Left lung (tissue), 10 donors: ENCODE measurements around the gene SMARCA4. TPM values are rescaled to one million over a fixed set of nuclear protein-coding genes. Genes with fewer than 3 reads are reported as not detected.
"Not testable (repeated sequence)": the region's sequence is repeated elsewhere in the genome, so short reads cannot be mapped to it uniquely, and the experiment has no call there.

ENCODE experiments used
- ATAC-seq: fragments of 200-7000 bp; cut with Tn5 transposase; one replicate; pipeline ENCODE4 v1.9.1; 2020; ENCODE audit warnings: moderate library complexity
- DNase-seq, 4 donors: peaks; one replicate each; pipeline ENCODE4 v3.0.0-alpha.2; 2013 to 2020
- H3K27ac ChIP-seq, 2 donors: fragments of 200-600 bp; sonication (generic) in 1 of 2; one replicate each; pipeline versions ENCODE4 v1.5.0 to v1.8.0; 2020 to 2021
- H3K27me3 ChIP-seq, 2 donors: fragments of 200-600 bp; sonication (generic) in 1 of 2; one replicate each; pipeline versions ENCODE4 v1.5.0 to v1.8.0; 2020 to 2021
- H3K36me3 ChIP-seq, 2 donors: fragments of 200-600 bp; sonication (generic) in 1 of 2; one replicate each; pipeline versions ENCODE4 v1.5.0 to v1.8.0; 2020 to 2021
- H3K4me1 ChIP-seq, 2 donors: fragments of 200-600 bp; one replicate each; pipeline ENCODE4 v1.8.0; 2021
- H3K4me3 ChIP-seq, 2 donors: fragments of 200-600 bp; sonication (generic) in 1 of 2; one replicate each; pipeline versions ENCODE4 v1.5.0 to v1.8.0; 2020 to 2021; ENCODE audit warnings: mild to moderate bottlenecking in 1 of 2
- H3K9me3 ChIP-seq, 2 donors: fragments of 200-600 bp; sonication (generic) in 1 of 2; one replicate each; pipeline versions ENCODE4 v1.5.0 to v1.8.0; 2020 to 2021
- intact Hi-C, 2 donors: fragments of 100-400 bp; cut with DNase I; formaldehyde crosslinking; loops; one replicate each; pipeline versions ENCODE4 v1.11.2 to v1.14.2; 2022
- polyA plus RNA-seq, 6 donors: library from polyadenylated mRNA; unstranded; fragments of 120-200 nt; gene quantifications; one replicate each; pipeline ENCODE4 v1.2.1, GENCODE V29; 2013; ENCODE audit not compliant: insufficient read length in 6 of 6
- total RNA-seq, 2 donors: library from RNA; stranded (reverse); fragmentation: NEBNext Ultra II Directional; extraction: Animal tissue kit (Norgen Biotek cat#: 25700); gene quantifications; one replicate each; pipeline ENCODE4 v1.2.1, GENCODE V29; 2021
- TF ChIP-seq, protein P1 (sequence below), 2 donors: fragments of 200-600 bp; sonication (generic) in 1 of 2; IDR thresholded peaks; one replicate each; pipeline versions ENCODE4 v1.5.0 to v1.8.0; 2021; ENCODE audit warnings: antibody characterized with exemption in 2 of 2
- donor health status: DM: no; HTN: yes; CAD: no.
- donor health status: DM: no; HTN: no; CAD: no.

SMARCA4 gene
- total and polyA plus RNA-seq, 8 donors: 98.3 to 168 (median 151) TPM

DNA sequence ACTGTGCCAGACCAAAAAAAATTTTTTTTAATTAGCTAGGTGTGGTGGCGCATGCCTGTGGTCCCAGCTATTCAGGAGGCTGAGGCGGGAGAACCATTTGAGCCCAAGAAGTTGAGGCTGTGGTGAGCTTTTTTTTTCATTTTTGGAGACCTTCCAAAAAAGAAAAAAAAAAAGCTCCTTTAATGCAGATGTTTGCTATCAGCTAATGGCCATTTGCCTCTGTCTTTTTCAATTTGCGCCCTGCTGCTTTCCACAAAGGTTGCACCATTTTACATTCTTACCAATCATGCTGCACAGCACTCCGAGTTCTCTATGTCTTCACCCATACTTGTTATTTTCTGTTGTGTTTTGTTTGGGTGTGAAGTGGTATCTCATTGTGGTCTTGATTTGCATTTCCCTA lies 15.6 kb upstream of the SMARCA4 start:
- H3K27ac ChIP-seq: no peak overlapping the region
- intact Hi-C loops: no loop called here
- H3K9me3 ChIP-seq: no peaks in the 10 kb centered on the region
- ATAC-seq (no peak), DNase-seq (no peak)
- no peaks in the 10 kb centered on the region for H3K27me3 ChIP-seq
- H3K4me3 ChIP-seq: no peak overlapping the region
- H3K36me3 ChIP-seq: no peaks in the 10 kb centered on the region
- TF ChIP-seq, protein P1, sequence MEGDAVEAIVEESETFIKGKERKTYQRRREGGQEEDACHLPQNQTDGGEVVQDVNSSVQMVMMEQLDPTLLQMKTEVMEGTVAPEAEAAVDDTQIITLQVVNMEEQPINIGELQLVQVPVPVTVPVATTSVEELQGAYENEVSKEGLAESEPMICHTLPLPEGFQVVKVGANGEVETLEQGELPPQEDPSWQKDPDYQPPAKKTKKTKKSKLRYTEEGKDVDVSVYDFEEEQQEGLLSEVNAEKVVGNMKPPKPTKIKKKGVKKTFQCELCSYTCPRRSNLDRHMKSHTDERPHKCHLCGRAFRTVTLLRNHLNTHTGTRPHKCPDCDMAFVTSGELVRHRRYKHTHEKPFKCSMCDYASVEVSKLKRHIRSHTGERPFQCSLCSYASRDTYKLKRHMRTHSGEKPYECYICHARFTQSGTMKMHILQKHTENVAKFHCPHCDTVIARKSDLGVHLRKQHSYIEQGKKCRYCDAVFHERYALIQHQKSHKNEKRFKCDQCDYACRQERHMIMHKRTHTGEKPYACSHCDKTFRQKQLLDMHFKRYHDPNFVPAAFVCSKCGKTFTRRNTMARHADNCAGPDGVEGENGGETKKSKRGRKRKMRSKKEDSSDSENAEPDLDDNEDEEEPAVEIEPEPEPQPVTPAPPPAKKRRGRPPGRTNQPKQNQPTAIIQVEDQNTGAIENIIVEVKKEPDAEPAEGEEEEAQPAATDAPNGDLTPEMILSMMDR (IDR thresholded peaks at IDR 0.05): no peak
- peaks cover 0 to 14% of the 10 kb centered on the region in 2 donors for H3K4me1 ChIP-seq

DNA sequence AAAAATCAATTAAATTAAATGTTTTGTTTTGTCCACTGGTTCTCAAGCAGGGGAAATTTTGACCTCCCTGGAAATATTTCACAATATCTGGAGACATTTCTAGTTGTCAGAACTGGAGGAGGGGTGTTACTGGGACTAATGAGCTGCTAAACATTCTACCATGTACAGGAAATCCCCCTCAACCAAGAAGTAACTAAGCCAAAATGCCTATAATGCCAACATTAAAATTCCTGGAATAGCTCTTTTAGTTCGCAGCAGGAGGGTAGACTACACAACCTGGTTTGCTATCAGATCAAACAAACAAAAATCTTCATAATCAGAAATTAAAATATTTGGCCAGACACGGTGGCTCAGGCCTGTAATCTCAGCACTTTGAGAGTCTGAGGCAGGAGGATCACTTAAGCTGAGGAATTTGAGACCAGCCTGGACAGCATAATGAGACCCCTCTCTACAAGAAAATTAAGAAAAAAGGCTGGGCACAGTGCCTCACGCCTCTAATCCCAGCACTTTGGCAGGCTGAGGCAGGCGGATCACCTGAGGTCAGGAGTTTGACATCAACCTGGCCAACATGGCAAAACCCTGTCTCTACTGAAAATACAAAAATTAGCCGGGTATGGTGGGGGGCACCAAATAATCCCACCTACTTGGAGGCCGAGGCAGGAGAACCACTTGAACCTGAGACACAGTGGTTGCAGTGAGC lies 13.7 kb upstream of the SMARCA4 start:
- intact Hi-C loops: no loop called here
- Histone ChIP-seq H3K27ac (peak overlapping the region; percentile 11 to 39), H3K4me1 (peaks cover 0 to 4% of the 10 kb centered on the region in 2 donors), H3K36me3 (no peaks in the 10 kb centered on the region), H3K27me3 (no peaks in the 10 kb centered on the region), H3K4me3 (no peak overlapping the region), H3K9me3 (no peaks in the 10 kb centered on the region)
- TF ChIP-seq, protein P1 (IDR thresholded peaks at IDR 0.05): no peak
- ATAC-seq (peak; percentile 49), DNase-seq (peak in 2 of 4 donors; percentile 77 to 84)

DNA sequence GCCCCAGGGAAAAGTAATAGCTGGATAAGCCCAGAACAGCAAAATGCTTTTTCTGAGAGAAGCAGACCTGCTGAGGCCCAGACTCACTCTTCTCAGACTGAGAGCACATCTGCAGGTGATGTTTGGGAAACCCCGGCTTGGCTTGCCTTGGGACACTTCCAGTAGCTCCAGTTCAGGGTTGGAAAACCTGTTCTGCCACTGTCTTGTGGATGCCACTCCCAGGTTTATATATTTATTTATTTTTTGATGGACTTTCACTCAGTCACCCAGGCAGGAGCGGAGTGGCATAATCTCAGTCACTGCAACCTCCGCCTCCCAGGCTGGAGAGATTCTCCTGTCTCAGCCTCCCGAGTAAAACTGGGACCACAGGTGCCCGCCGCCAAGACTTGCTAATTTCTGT lies 8.0 kb upstream of the SMARCA4 start:
- H3K9me3 ChIP-seq: no peaks in the 10 kb centered on the region
- DNase-seq: no peak
- TF ChIP-seq, protein P1 (IDR thresholded peaks at IDR 0.05): no peak
- no peaks in the 10 kb centered on the region for H3K27me3 ChIP-seq
- intact Hi-C loops: no loop called here
- no peak overlapping the region for H3K4me3 ChIP-seq
- H3K4me1 ChIP-seq: no peaks in the 10 kb centered on the region
- peak; percentile 48 for ATAC-seq
- H3K27ac ChIP-seq: no peak overlapping the region
- H3K36me3 ChIP-seq: no peaks in the 10 kb centered on the region

DNA sequence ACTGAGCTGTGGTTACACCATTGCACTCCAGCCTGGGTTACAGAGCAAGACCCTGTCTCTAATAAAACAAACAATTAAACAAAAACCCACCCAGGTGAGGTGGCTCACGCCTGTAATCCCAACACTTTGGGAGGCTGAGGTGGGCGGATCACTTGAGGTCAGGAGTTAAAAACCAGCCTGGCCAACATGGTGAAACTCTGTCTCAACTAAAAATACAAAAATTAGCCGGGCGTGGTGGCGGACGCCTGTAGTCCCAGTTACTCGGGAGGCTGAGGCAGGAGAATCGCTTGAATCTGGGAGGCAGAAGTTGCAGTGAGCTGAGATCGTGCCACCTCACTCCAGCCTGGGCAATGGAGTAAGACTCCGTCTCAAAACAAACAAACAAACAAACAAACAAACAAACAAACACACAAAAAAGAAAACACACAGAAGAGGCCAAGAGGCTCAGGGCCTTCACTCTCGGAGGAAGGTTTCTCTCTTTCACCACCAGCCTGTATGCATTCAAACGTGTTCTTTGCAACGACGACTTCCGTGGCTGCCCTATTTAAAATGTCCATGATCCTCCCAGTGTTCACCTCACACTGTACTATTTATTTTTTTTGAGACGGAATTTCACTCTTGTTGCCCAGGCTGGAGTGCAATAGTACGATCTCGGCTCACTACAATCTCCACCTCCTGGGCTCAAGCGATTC lies 1.4 kb upstream of the SMARCA4 start:
- H3K27me3 ChIP-seq, H3K36me3 ChIP-seq, ATAC-seq, DNase-seq, intact Hi-C loops, H3K9me3 ChIP-seq: not testable (repeated sequence)
- peak overlapping the region; percentile 60 to 83 for H3K4me3 ChIP-seq
- peaks cover 17 to 39% of the 10 kb centered on the region in 2 donors for H3K4me1 ChIP-seq
- H3K27ac ChIP-seq: peak overlapping the region in 1 of 2 donors; percentile 93

DNA sequence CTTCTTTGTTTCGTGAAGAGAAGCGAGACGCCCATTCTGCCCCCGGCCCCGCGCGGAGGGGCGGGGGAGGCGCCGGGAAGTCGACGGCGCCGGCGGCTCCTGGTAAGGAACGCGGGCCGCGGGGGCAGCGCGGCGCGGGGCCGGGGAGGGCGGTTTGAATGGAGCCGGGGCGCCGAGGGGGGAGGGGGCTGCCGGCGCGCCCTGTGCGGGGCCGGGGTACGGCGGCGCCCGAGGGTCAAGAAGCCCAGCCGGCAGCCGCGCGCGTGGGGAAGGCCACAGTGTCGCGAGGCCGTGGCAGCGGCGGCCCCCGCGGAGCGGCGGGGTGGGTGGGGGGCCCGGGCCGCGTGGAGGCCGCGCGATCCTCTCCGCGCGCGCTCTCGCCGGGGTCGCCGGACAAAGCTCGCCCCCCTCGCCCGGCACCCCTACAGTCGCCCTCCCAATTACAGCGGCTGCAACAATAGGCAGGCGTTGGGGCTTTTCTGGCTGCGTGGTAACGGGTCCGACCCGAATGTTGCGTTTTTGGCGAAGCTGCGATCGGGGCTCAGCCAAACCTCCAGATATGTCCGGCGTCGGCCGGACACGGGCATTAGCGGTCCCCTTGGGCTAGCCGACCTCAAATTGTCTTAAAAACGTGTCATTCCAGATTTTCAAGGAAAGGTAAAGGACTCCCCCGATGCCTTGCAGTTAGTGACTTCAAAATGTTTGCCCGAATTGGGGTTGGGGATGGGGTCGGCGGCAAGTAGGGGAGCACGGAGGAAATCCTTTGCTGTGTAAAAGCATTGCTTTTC lies 437 bp downstream of the SMARCA4 start:
- TF ChIP-seq, protein P1 (IDR thresholded peaks at IDR 0.05): no peak
- ATAC-seq: peak; percentile 41
- Histone ChIP-seq H3K4me3 (peak overlapping the region; percentile 65 to 83), H3K36me3 (no peaks in the 10 kb centered on the region), H3K9me3 (no peaks in the 10 kb centered on the region), H3K27me3 (no peaks in the 10 kb centered on the region), H3K27ac (peak overlapping the region; percentile 86 to 93), H3K4me1 (peaks cover 17 to 44% of the 10 kb centered on the region in 2 donors)
- intact Hi-C loops: no loop called here
- peak in 1 of 4 donors; percentile 44 for DNase-seq
